Mesenchymal stem cell (in vitro differentiated cells and primary cell): Measurements from ENCODE around the gene CACNB1.

ENCODE experiments used
- DNase-seq: peaks from one replicate; pipeline ENCODE4 v3.0.0-alpha.2; 2013
- H2AFZ ChIP-seq: one replicate; pipeline ENCODE4 v1.6.1; 2013; ENCODE audit warnings: low read depth, mild to moderate bottlenecking, control low read depth, inconsistent platforms, low read length, moderate library complexity
- H2AK5ac ChIP-seq: 2 replicates; pipeline ENCODE4 v1.6.1; 2013; ENCODE audit warnings: low read length, moderate library complexity, mild to moderate bottlenecking, inconsistent platforms; ENCODE audit not compliant: severe bottlenecking
- H2BK120ac ChIP-seq: one replicate; pipeline ENCODE4 v1.6.1; 2013; ENCODE audit warnings: low read depth, mild to moderate bottlenecking, inconsistent platforms, low read length, moderate library complexity
- H2BK12ac ChIP-seq, 2 experiments: one replicate each; pipeline ENCODE4 v1.6.1; 2013; ENCODE audit warnings: inconsistent platforms in 2 of 2, low read length in 2 of 2, mild to moderate bottlenecking in 2 of 2, moderate library complexity in 2 of 2, control low read depth in 1 of 2
- H2BK15ac ChIP-seq: one replicate; pipeline ENCODE4 v1.6.1; 2013; ENCODE audit warnings: mild to moderate bottlenecking, low read depth, inconsistent platforms; ENCODE audit not compliant: poor library complexity, severe bottlenecking
- H2BK5ac ChIP-seq: 2 replicates; pipeline ENCODE4 v1.6.1; 2013; ENCODE audit warnings: low read depth, mild to moderate bottlenecking, low read length, control low read depth, inconsistent platforms; ENCODE audit not compliant: poor library complexity, severe bottlenecking
- H3K14ac ChIP-seq, 2 experiments: one replicate each; pipeline ENCODE4 v1.6.1; 2013; ENCODE audit warnings: inconsistent platforms in 2 of 2, low read length in 2 of 2, control low read depth in 1 of 2, mild to moderate bottlenecking in 1 of 2, moderate library complexity in 1 of 2
- H3K18ac ChIP-seq, 2 experiments: one replicate each; pipeline ENCODE4 v1.6.1; 2013; ENCODE audit warnings: inconsistent platforms in 2 of 2, low read length in 2 of 2, control low read depth in 1 of 2, low read depth in 1 of 2, mild to moderate bottlenecking in 1 of 2
- H3K23ac ChIP-seq, 2 experiments: one replicate each; pipeline ENCODE4 v1.6.1; 2013; ENCODE audit warnings: inconsistent platforms in 2 of 2, low read length in 2 of 2, mild to moderate bottlenecking in 2 of 2, moderate library complexity in 2 of 2, control low read depth in 1 of 2
- H3K27ac ChIP-seq: 2 replicates; pipeline ENCODE4 v1.5.1; 2013; ENCODE audit warnings: mild to moderate bottlenecking, moderate library complexity, low read length, control low read depth, inconsistent platforms; ENCODE audit not compliant: poor library complexity, severe bottlenecking
- H3K27me3 ChIP-seq, 2 experiments: 2 replicates each; pipeline versions ENCODE4 v1.6.1 to v1.7.0; 2013; ENCODE audit warnings: low read length in 2 of 2, mild to moderate bottlenecking in 2 of 2, moderate library complexity in 2 of 2, control low read depth in 1 of 2, inconsistent platforms in 1 of 2; ENCODE audit not compliant: control insufficient read depth in 1 of 2, insufficient read depth in 1 of 2
- H3K36me3 ChIP-seq, 2 experiments: 2 replicates each; pipeline versions ENCODE4 v1.6.1 to v1.7.0; 2013; ENCODE audit warnings: low read length in 2 of 2, control low read depth in 1 of 2, inconsistent platforms in 1 of 2, low read depth in 1 of 2, mild to moderate bottlenecking in 1 of 2; ENCODE audit not compliant: insufficient read depth in 2 of 2, control insufficient read depth in 1 of 2
- H3K4ac ChIP-seq, 2 experiments: one replicate each; pipeline ENCODE4 v1.6.1; 2013; ENCODE audit warnings: inconsistent platforms in 2 of 2, low read length in 2 of 2, mild to moderate bottlenecking in 2 of 2, moderate library complexity in 2 of 2, control low read depth in 1 of 2, low read depth in 1 of 2
- H3K4me1 ChIP-seq: 2 replicates; pipeline ENCODE4 v1.6.1; 2013; ENCODE audit warnings: low read depth, low read length, control low read depth; ENCODE audit not compliant: control insufficient read depth, insufficient read depth
- H3K4me2 ChIP-seq: 2 replicates; pipeline ENCODE4 v1.6.1; 2013; ENCODE audit warnings: low read length, mild to moderate bottlenecking, inconsistent platforms; ENCODE audit not compliant: poor library complexity, severe bottlenecking
- H3K4me3 ChIP-seq, 2 experiments: 2 replicates each; pipeline versions ENCODE4 v1.5.1 to v1.7.0; 2013; ENCODE audit warnings: low read length in 2 of 2, mild to moderate bottlenecking in 2 of 2, control low read depth in 1 of 2, low read depth in 1 of 2; ENCODE audit not compliant: insufficient read depth in 1 of 2
- H3K79me1 ChIP-seq: replicated peaks from 2 replicates; pipeline ENCODE4 v1.6.1; 2013; ENCODE audit warnings: mild to moderate bottlenecking, control low read depth, low read length, inconsistent platforms; ENCODE audit not compliant: poor library complexity, severe bottlenecking
- H3K9ac ChIP-seq: 2 replicates; pipeline ENCODE4 v1.7.0; 2013; ENCODE audit warnings: mild to moderate bottlenecking, low read length, moderate library complexity
- H3K9me3 ChIP-seq: 2 replicates; pipeline ENCODE4 v1.7.0; 2013; ENCODE audit warnings: mild to moderate bottlenecking, low read length; ENCODE audit not compliant: control insufficient read depth
- H4K8ac ChIP-seq: one replicate; pipeline ENCODE4 v1.6.1; 2013; ENCODE audit warnings: inconsistent platforms, mild to moderate bottlenecking, low read length, moderate library complexity
- H4K91ac ChIP-seq: one replicate; pipeline ENCODE4 v1.6.1; 2013; ENCODE audit warnings: mild to moderate bottlenecking, low read length, inconsistent platforms
- WGBS: methylation state at CpG from one replicate; pipeline ENCODE4 v1.1.7; 2013; ENCODE audit warnings: mixed read lengths; 5-methylcytosine and 5-hydroxymethylcytosine counted together

The CACNB1 gene

GRCh38 chr17:39143552-39144093, 53.8 kb downstream of the CACNB1 start:
- Histone ChIP-seq H2AK5ac (no peak overlapping the region), H3K4me3 (no peak overlapping the region), H3K9me3 (no peaks in the 10 kb centered on the region), H3K27me3 (peaks cover 0 to 5% of the 10 kb centered on the region in 2 experiments), H3K18ac (no peak overlapping the region), H2BK5ac (no peak overlapping the region), H2BK15ac (peak overlapping the region; percentile 36), H4K91ac (no peak overlapping the region), H3K4me1 (peaks cover 15% of the 10 kb centered on the region), H3K9ac (peak overlapping the region; percentile 81), H3K23ac (no peak overlapping the region), H3K79me1 (no peaks in the 10 kb centered on the region), H4K8ac (no peak overlapping the region), H2BK12ac (no peak overlapping the region), H3K27ac (no peak overlapping the region), H2AFZ (no peak overlapping the region), H3K4ac (no peak overlapping the region), H3K36me3 (no peaks in the 10 kb centered on the region), H2BK120ac (no peak overlapping the region), H3K4me2 (no peak overlapping the region), H3K14ac (no peak overlapping the region)
- WGBS: 95% methylated on average over 6 of the region's 7 CpGs
- DNase-seq: no peak

GRCh38 chr17:39141915-39142664, 55.4 kb downstream of the CACNB1 start:
- H4K8ac ChIP-seq: no peak overlapping the region
- WGBS: 91% methylated on average over 11 of the region's 11 CpGs
- no peak overlapping the region for H3K4me3 ChIP-seq

GRCh38 chr17:39141294-39141693, 56.2 kb downstream of the CACNB1 start:
- H2AFZ ChIP-seq: no peak overlapping the region
- H2BK5ac ChIP-seq: no peak overlapping the region

More at GRCh38 chr17:39141915-39142664, 55.4 kb downstream of the CACNB1 start:
- Histone ChIP-seq H3K9me3 (no peaks in the 10 kb centered on the region), H3K9ac (no peak overlapping the region), H3K18ac (no peak overlapping the region), H2BK5ac (no peak overlapping the region), H2BK120ac (no peak overlapping the region), H3K79me1 (no peaks in the 10 kb centered on the region), H2BK12ac (no peak overlapping the region), H3K23ac (no peak overlapping the region), H3K4ac (no peak overlapping the region), H3K27ac (no peak overlapping the region), H2AK5ac (no peak overlapping the region), H3K36me3 (peaks cover 0 to 3% of the 10 kb centered on the region in 2 experiments), H2BK15ac (no peak overlapping the region), H3K27me3 (no peaks in the 10 kb centered on the region), H2AFZ (no peak overlapping the region), H3K4me1 (peaks cover 17% of the 10 kb centered on the region), H4K91ac (no peak overlapping the region), H3K14ac (no peak overlapping the region), H3K4me2 (no peak overlapping the region)
- DNase-seq: no peak

GRCh38 chr17:39139561-39139960, 57.9 kb downstream of the CACNB1 start:
- Histone ChIP-seq H3K4me2 (no peak overlapping the region), H2AFZ (no peak overlapping the region), H3K79me1 (no peaks in the 10 kb centered on the region), H3K4ac (peak overlapping the region; percentile 9 to 51), H2BK15ac (no peak overlapping the region), H3K9ac (no peak overlapping the region), H4K8ac (no peak overlapping the region), H3K14ac (peak overlapping the region in 1 of 2 experiments; percentile 73), H2BK5ac (peak overlapping the region; percentile 26), H3K4me3 (no peak overlapping the region), H2BK12ac (peak overlapping the region in 1 of 2 experiments; percentile 73), H3K23ac (no peak overlapping the region), H3K36me3 (peaks cover 0 to 3% of the 10 kb centered on the region in 2 experiments), H3K18ac (peak overlapping the region; percentile 4 to 85), H3K27me3 (no peaks in the 10 kb centered on the region), H3K9me3 (no peaks in the 10 kb centered on the region), H3K4me1 (peaks cover 17% of the 10 kb centered on the region), H4K91ac (peak overlapping the region; percentile 8), H2AK5ac (peak overlapping the region; percentile 32), H2BK120ac (no peak overlapping the region), H3K27ac (peak overlapping the region; percentile 18)
- DNase-seq: no peak
- 90% methylated on average over 9 of the region's 9 CpGs for WGBS

More at GRCh38 chr17:39141294-39141693, 56.2 kb downstream of the CACNB1 start:
- H4K8ac ChIP-seq: no peak overlapping the region
- no peak overlapping the region for H2AK5ac ChIP-seq
- no peak overlapping the region for H3K4me2 ChIP-seq
- no peak overlapping the region for H3K9ac ChIP-seq
- H2BK120ac ChIP-seq: no peak overlapping the region
- no peak overlapping the region for H4K91ac ChIP-seq
- H3K14ac ChIP-seq: no peak overlapping the region
- H3K18ac ChIP-seq: no peak overlapping the region
- no peak overlapping the region for H3K23ac ChIP-seq
- no peak overlapping the region for H2BK15ac ChIP-seq
- no peak overlapping the region for H3K4me3 ChIP-seq
- no peak overlapping the region for H3K4ac ChIP-seq
- H3K4me1 ChIP-seq: peaks cover 17% of the 10 kb centered on the region
- no peak overlapping the region for H3K27ac ChIP-seq
- DNase-seq: no peak
- H3K79me1 ChIP-seq: no peaks in the 10 kb centered on the region
- H3K36me3 ChIP-seq: peaks cover 0 to 3% of the 10 kb centered on the region in 2 experiments
- H3K9me3 ChIP-seq: no peaks in the 10 kb centered on the region
- H2BK12ac ChIP-seq: no peak overlapping the region
- no peaks in the 10 kb centered on the region for H3K27me3 ChIP-seq
- WGBS: 95% methylated on average over 3 of the region's 5 CpGs
